Trophoblast cell (in vitro differentiated cells and primary cell): ENCODE data around the gene SEC31A.

Experiments
- DNase-seq, 2 donors: peaks; one replicate each; pipeline ENCODE4 v3.0.0-alpha.2; 2016
- H2AFZ ChIP-seq: 2 replicates; pipeline ENCODE4 v1.6.1; 2013; ENCODE audit warnings: low read length, moderate library complexity, mild to moderate bottlenecking; ENCODE audit not compliant: insufficient read depth, poor library complexity
- H2AK5ac ChIP-seq: 2 replicates; pipeline ENCODE4 v1.6.1; 2013; ENCODE audit warnings: mild to moderate bottlenecking, low read length
- H2BK120ac ChIP-seq: 2 replicates; pipeline ENCODE4 v1.6.1; 2013; ENCODE audit warnings: low read length, mild to moderate bottlenecking, moderate library complexity; ENCODE audit not compliant: insufficient read depth, poor library complexity
- H2BK12ac ChIP-seq: 2 replicates; pipeline ENCODE4 v1.6.1; 2013; ENCODE audit warnings: mild to moderate bottlenecking, low read length, moderate library complexity
- H2BK5ac ChIP-seq: 2 replicates; pipeline ENCODE4 v1.6.1; 2013; ENCODE audit warnings: low read length, low read depth, moderate library complexity, mild to moderate bottlenecking; ENCODE audit not compliant: poor library complexity
- H3K14ac ChIP-seq: 2 replicates; pipeline ENCODE4 v1.6.1; 2013; ENCODE audit warnings: mild to moderate bottlenecking, low read length
- H3K18ac ChIP-seq: 2 replicates; pipeline ENCODE4 v1.6.1; 2013; ENCODE audit warnings: mild to moderate bottlenecking, low read length
- H3K23ac ChIP-seq: 2 replicates; pipeline ENCODE4 v1.6.1; 2013; ENCODE audit warnings: low read length
- H3K27ac ChIP-seq: 2 replicates; pipeline ENCODE4 v1.5.1; 2013; ENCODE audit warnings: low read depth, mild to moderate bottlenecking, inconsistent platforms, low read length, moderate library complexity
- H3K27me3 ChIP-seq: 2 replicates; pipeline ENCODE4 v1.6.1; 2013; ENCODE audit warnings: inconsistent platforms, mild to moderate bottlenecking, low read length, moderate library complexity; ENCODE audit not compliant: insufficient read depth
- H3K36me3 ChIP-seq, 2 experiments: 1 replicate in 1 of 2; 2 replicates in 1 of 2; pipeline ENCODE4 v1.6.1; 2013; ENCODE audit warnings: low read length in 2 of 2, mild to moderate bottlenecking in 2 of 2, moderate library complexity in 1 of 2; ENCODE audit not compliant: insufficient read depth in 2 of 2, control insufficient read depth in 1 of 2
- H3K4ac ChIP-seq: 2 replicates; pipeline ENCODE4 v1.6.1; 2013; ENCODE audit warnings: low read depth, mild to moderate bottlenecking, low read length, moderate library complexity
- H3K4me1 ChIP-seq, 2 experiments: 1 replicate in 1 of 2; 2 replicates in 1 of 2; pipeline ENCODE4 v1.6.1; 2013; ENCODE audit warnings: low read length in 2 of 2, mild to moderate bottlenecking in 2 of 2, moderate library complexity in 1 of 2; ENCODE audit not compliant: insufficient read depth in 2 of 2, control insufficient read depth in 1 of 2
- H3K4me2 ChIP-seq: 2 replicates; pipeline ENCODE4 v1.6.1; 2013; ENCODE audit warnings: inconsistent platforms, mild to moderate bottlenecking, low read length, moderate library complexity
- H3K4me3 ChIP-seq: 2 replicates; pipeline ENCODE4 v1.5.1; 2013; ENCODE audit warnings: mild to moderate bottlenecking, low read depth, low read length, inconsistent platforms
- H3K79me1 ChIP-seq: one replicate; pipeline ENCODE4 v1.6.1; 2013; ENCODE audit warnings: low read length
- H3K79me2 ChIP-seq: 2 replicates; pipeline ENCODE4 v1.6.1; 2013; ENCODE audit warnings: low read length, mild to moderate bottlenecking; ENCODE audit not compliant: control insufficient read depth, insufficient read depth, poor library complexity
- H3K9ac ChIP-seq: 2 replicates; pipeline ENCODE4 v1.6.1; 2013; ENCODE audit warnings: mild to moderate bottlenecking, low read length
- H3K9me3 ChIP-seq: 2 replicates; pipeline ENCODE4 v1.6.1; 2013; ENCODE audit warnings: low read depth, mild to moderate bottlenecking, control low read depth, inconsistent platforms, low read length; ENCODE audit not compliant: insufficient read depth
- H4K12ac ChIP-seq: 2 replicates; pipeline ENCODE4 v1.6.1; 2013; ENCODE audit warnings: low read depth, mild to moderate bottlenecking, low read length, moderate library complexity
- H4K8ac ChIP-seq: 2 replicates; pipeline ENCODE4 v1.6.1; 2013; ENCODE audit warnings: low read depth, mild to moderate bottlenecking, low read length, moderate library complexity
- H4K91ac ChIP-seq: one replicate; pipeline ENCODE4 v1.6.1; 2013; ENCODE audit warnings: low read depth, mild to moderate bottlenecking, low read length, moderate library complexity
- WGBS: extraction: QIAGEN DNeasy Blood & Tissue Kit; methylation state at CpG from one replicate; pipeline ENCODE4 v1.1.7; 2013; ENCODE audit warnings: missing lambda C conversion rate; ENCODE audit not compliant: insufficient read length, insufficient coverage; ENCODE audit errors: extremely low coverage; 5-methylcytosine and 5-hydroxymethylcytosine counted together

Gene SEC31A

GRCh38 chr4:82903737-82904136 is 12.8 kb upstream of the SEC31A start:
- Histone ChIP-seq H3K79me2 (peaks cover 4% of the 10 kb centered on the region), H3K18ac (no peak overlapping the region), H2AFZ (no peak overlapping the region), H3K4me1 (no peaks in the 10 kb centered on the region), H3K14ac (no peak overlapping the region), H4K12ac (no peak overlapping the region), H2BK120ac (no peak overlapping the region), H3K36me3 (peaks cover 2 to 3% of the 10 kb centered on the region in 2 experiments), H3K4me3 (no peak overlapping the region), H4K91ac (no peak overlapping the region), H3K4ac (no peak overlapping the region), H3K27ac (no peak overlapping the region), H3K9me3 (no peaks in the 10 kb centered on the region), H2BK5ac (no peak overlapping the region), H3K4me2 (no peak overlapping the region), H2BK12ac (no peak overlapping the region), H3K23ac (no peak overlapping the region), H3K27me3 (no peaks in the 10 kb centered on the region), H3K79me1 (peaks cover 5% of the 10 kb centered on the region), H2AK5ac (no peak overlapping the region), H4K8ac (no peak overlapping the region), H3K9ac (no peak overlapping the region)
- DNase-seq, result no peak
- WGBS, result no CpG with 5 or more reads among the region's 5 CpGs

- H4K91ac ChIP-seq, result peak overlapping the region; percentile 68
- H4K8ac ChIP-seq, result peak overlapping the region; percentile 5
- H3K4me2 ChIP-seq, result peak overlapping the region; percentile 72
- H3K36me3 ChIP-seq, result peaks cover 0 to under 1% of the 10 kb centered on the region in 2 experiments
- peak overlapping the region; percentile 18 for H3K14ac ChIP-seq
- no peak overlapping the region for H3K23ac ChIP-seq
- H2BK120ac ChIP-seq, result no peak overlapping the region
- H4K12ac ChIP-seq, result peak overlapping the region; percentile 31
- H3K79me1 ChIP-seq, result peaks cover 5% of the 10 kb centered on the region
- peak overlapping the region; percentile 97 for H3K27ac ChIP-seq
- no peak for DNase-seq
- peak overlapping the region; percentile 76 for H3K9ac ChIP-seq
- no peak overlapping the region for H3K4ac ChIP-seq
- no peaks in the 10 kb centered on the region for H3K27me3 ChIP-seq
- no peak overlapping the region for H2AFZ ChIP-seq
- H3K4me1 ChIP-seq, result peaks cover 0 to 2% of the 10 kb centered on the region in 2 experiments
- H3K79me2 ChIP-seq, result peaks cover 6% of the 10 kb centered on the region
- no peaks in the 10 kb centered on the region for H3K9me3 ChIP-seq
- H2BK5ac ChIP-seq, result peak overlapping the region; percentile 1
- no peak overlapping the region for H2AK5ac ChIP-seq
- no CpG with 5 or more reads among the region's 8 CpGs for WGBS
- no peak overlapping the region for H3K18ac ChIP-seq
- H3K4me3 ChIP-seq, result peak overlapping the region; percentile 88
- H2BK12ac ChIP-seq, result no peak overlapping the region
Measured at GRCh38 chr4:82901183-82901718, 10.3 kb upstream of the SEC31A start.

GRCh38 chr4:82900411-82901182 is 9.6 kb upstream of the SEC31A start, which contains the start of gene THAP9:
THAP9 (plus strand) TSS chr4:82900735; CDS start chr4:82900803, 68 bp downstream.
- H3K36me3 ChIP-seq, result peaks cover 2 to 3% of the 10 kb centered on the region in 2 experiments
- peak within 1 kb of the TSS; percentile 78 for H2BK120ac ChIP-seq
- peak within 1 kb of the TSS; percentile 29 for H3K4ac ChIP-seq
- peak within 1 kb of the TSS; percentile 97 for H3K27ac ChIP-seq
- H2AK5ac ChIP-seq, result no peak within 1 kb of the TSS
- H3K27me3 ChIP-seq, result no peaks in the 10 kb centered on the region
- H4K91ac ChIP-seq, result peak within 1 kb of the TSS; percentile 68
- no CpG with 5 or more reads among the region's 67 CpGs for WGBS
- H3K4me3 ChIP-seq, result peak within 1 kb of the TSS; percentile 88
- H3K4me2 ChIP-seq, result peak within 1 kb of the TSS; percentile 72
- H3K79me1 ChIP-seq, result peaks cover 5% of the 10 kb centered on the region
- peak within 1 kb of the TSS; percentile 91 for H3K9ac ChIP-seq
- H3K14ac ChIP-seq, result peak within 1 kb of the TSS; percentile 79
- peak within 1 kb of the TSS; percentile 93 for H4K8ac ChIP-seq
- peak; percentile 100 for DNase-seq
- H2AFZ ChIP-seq, result peak within 1 kb of the TSS; percentile 84
- H3K9me3 ChIP-seq, result no peaks in the 10 kb centered on the region
- H3K4me1 ChIP-seq, result peaks cover 0 to 2% of the 10 kb centered on the region in 2 experiments
- peak within 1 kb of the TSS; percentile 76 for H3K18ac ChIP-seq
- peak within 1 kb of the TSS; percentile 84 for H4K12ac ChIP-seq
- no peak within 1 kb of the TSS for H2BK12ac ChIP-seq
- H3K23ac ChIP-seq, result no peak within 1 kb of the TSS
- peaks cover 6% of the 10 kb centered on the region for H3K79me2 ChIP-seq
- peak within 1 kb of the TSS; percentile 71 for H2BK5ac ChIP-seq

GRCh38 chr4:82900066-82900410 is 9.1 kb upstream of the SEC31A start:
- Histone ChIP-seq H3K4me2 (peak overlapping the region; percentile 59), H4K91ac (no peak overlapping the region), H2AFZ (peak overlapping the region; percentile 52), H4K8ac (peak overlapping the region; percentile 81), H3K9me3 (no peaks in the 10 kb centered on the region), H3K79me1 (peaks cover 5% of the 10 kb centered on the region), H3K27me3 (no peaks in the 10 kb centered on the region), H3K36me3 (peaks cover 5 to 6% of the 10 kb centered on the region in 2 experiments), H3K4ac (peak overlapping the region; percentile 24), H3K18ac (peak overlapping the region; percentile 61), H2BK5ac (peak overlapping the region; percentile 62), H3K9ac (peak overlapping the region; percentile 73), H3K4me1 (peaks cover 0 to 2% of the 10 kb centered on the region in 2 experiments), H2AK5ac (no peak overlapping the region), H3K14ac (peak overlapping the region; percentile 29), H3K27ac (peak overlapping the region; percentile 86), H2BK12ac (no peak overlapping the region), H3K79me2 (peaks cover 6% of the 10 kb centered on the region), H2BK120ac (no peak overlapping the region), H3K23ac (no peak overlapping the region), H3K4me3 (peak overlapping the region; percentile 73), H4K12ac (peak overlapping the region; percentile 78)
- DNase-seq, result no peak
- WGBS, result no CpG with 5 or more reads among the region's 14 CpGs
